AG10803 (cell line): ENCODE results near the gene RAB11A.

Experiments used
- DNase-seq: peaks from one replicate; pipeline ENCODE4 v3.0.0; 2010; ENCODE audit warnings: low read depth
- H3K4me3 ChIP-seq: 2 replicates; pipeline ENCODE4 v1.5.1; 2011; ENCODE audit warnings: mild to moderate bottlenecking, low read length, control low read depth
- CTCF ChIP-seq: conservative IDR thresholded peaks from 2 replicates; pipeline ENCODE4 v1.5.1; 2011; ENCODE audit warnings: mild to moderate bottlenecking, low read length, control low read depth, inconsistent platforms

The RAB11A gene

DNA sequence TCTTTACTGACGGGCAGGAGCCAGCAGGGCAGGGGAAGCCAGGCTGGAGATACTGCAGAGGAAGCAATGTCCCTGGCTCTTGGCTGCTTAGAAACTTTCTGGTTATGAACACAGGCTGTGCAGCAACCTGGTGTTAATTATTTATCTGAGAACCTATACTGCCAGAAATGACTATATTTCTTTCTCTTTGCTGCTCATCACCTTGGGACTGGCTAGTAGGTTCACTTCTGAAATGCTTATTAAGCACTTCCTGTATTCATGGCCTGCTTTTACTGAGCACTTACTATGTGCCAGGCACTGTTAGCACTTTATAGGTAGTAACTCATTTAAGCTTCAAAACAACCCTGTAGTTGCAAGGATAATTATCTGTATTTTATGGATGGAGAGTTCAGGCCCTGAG is 57.6 kb downstream of the RAB11A start:
- TF ChIP-seq CTCF = no peak
- DNase-seq = no peak
- H3K4me3 ChIP-seq = no peak overlapping the region

DNA sequence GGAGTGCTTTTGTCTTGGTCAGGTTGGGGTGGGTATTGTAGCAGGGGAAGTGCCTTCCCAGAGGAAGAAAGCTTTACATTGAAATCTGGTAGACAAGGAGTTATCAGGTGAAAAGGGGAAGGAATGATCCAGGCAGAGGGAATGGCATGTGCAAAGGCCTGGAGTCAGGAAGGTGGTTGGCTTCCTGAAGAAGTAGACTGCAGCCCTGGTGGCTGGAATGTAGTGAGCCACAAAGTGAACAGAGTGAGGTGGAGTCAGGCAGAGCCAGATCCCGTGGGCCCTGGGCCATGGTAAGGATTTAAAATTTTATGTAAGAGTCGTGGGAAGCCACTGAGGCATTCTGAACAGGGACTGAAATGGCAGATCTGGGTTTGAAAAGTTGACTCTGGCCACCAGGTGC is 58.3 kb downstream of the RAB11A start:
- no peak overlapping the region for H3K4me3 ChIP-seq
- peak; percentile 37 for TF ChIP-seq CTCF
- no peak for DNase-seq

GRCh38 chr15:65929573-65929972 is 60.3 kb downstream of the RAB11A start:
- TF ChIP-seq CTCF = no peak
- no peak for DNase-seq
- H3K4me3 ChIP-seq = no peak overlapping the region

DNA sequence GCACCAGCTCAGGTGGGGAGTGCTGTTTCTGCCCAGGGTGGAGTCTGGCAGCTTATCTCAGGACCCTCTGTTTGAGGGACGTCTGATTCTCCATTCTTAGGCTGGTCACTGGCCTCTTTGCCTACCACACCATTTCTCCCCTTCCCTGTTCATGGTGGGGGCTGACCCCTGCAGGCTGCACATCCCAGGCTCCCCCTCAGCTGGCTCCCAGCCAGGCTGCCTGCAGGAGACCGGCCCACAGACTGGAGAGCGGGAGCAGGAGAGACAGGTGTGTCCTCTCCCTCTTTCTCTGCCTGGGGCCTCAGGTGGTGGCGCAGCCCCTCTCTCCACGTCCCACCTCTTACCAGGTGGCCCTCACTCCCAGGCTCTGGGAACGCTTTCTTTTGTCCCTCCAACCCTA is 60.8 kb downstream of the RAB11A start:
- no peak for DNase-seq
- H3K4me3 ChIP-seq = no peak overlapping the region
- no peak for TF ChIP-seq CTCF

- no peak for TF ChIP-seq CTCF
- H3K4me3 ChIP-seq = no peak overlapping the region
- DNase-seq = no peak
Observed at GRCh38 chr15:65931221-65931620, 61.9 kb downstream of the RAB11A start.

- DNase-seq = no peak
- no peak overlapping the region for H3K4me3 ChIP-seq
- no peak for TF ChIP-seq CTCF
Observed at GRCh38 chr15:65935391-65935790, 66.1 kb downstream of the RAB11A start.

DNA sequence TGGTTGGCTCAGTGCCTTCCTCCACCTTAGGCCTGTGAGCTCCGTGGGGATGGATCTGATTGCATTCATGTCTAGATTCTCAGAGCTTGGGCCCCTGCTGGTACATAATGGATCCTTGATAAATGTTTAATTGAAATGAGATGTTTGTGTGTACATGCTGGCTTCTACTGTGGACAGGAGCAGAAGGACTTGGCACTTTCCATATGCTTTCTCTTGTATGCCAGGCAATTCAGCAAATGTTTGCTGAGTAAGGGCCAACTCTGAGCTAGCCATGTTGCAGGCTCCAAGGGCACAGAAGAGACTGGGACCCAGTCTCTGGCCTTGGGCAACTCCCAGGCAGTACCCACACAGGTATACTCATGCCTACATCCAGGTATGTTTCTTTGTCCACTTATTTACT is 67.0 kb downstream of the RAB11A start:
- H3K4me3 ChIP-seq = no peak overlapping the region
- DNase-seq = no peak
- TF ChIP-seq CTCF = no peak
